Kidney epithelial cell (primary cell): ENCODE data around the gene CYBB. TPM values are rescaled to one million over a fixed set of nuclear protein-coding genes. Genes with fewer than 3 reads are reported as not detected.

Experiments used
- DNase-seq: peaks from one replicate; pipeline ENCODE4 v3.0.0-alpha.2; 2010; ENCODE audit warnings: low read depth
- H3K27me3 ChIP-seq: 2 replicates; pipeline ENCODE4 v1.6.0; 2011; ENCODE audit warnings: low read length; ENCODE audit not compliant: control insufficient read depth, insufficient read depth
- H3K36me3 ChIP-seq: 2 replicates; pipeline ENCODE4 v1.5.1; 2011; ENCODE audit warnings: low read length; ENCODE audit not compliant: control insufficient read depth, insufficient read depth
- H3K4me3 ChIP-seq: 2 replicates; pipeline ENCODE4 v1.5.1; 2011; ENCODE audit warnings: low read depth, mild to moderate bottlenecking, control low read depth, low read length
- CTCF ChIP-seq: IDR thresholded peaks from 2 replicates; pipeline ENCODE4 v1.5.1; 2011; ENCODE audit warnings: mild to moderate bottlenecking, moderate library complexity, low read length, control low read depth, inconsistent platforms; ENCODE audit not compliant: insufficient read depth, poor library complexity, severe bottlenecking
- total RNA-seq: library from RNA; depleted of rRNA; stranded (reverse); fragments of >200 nt; gene quantifications from 2 replicates; pipeline ENCODE4 v1.2.3, GENCODE V29; 2015

CYBB gene
- total RNA-seq, 1 donor from 2014 or later: 0.38 TPM

DNA sequence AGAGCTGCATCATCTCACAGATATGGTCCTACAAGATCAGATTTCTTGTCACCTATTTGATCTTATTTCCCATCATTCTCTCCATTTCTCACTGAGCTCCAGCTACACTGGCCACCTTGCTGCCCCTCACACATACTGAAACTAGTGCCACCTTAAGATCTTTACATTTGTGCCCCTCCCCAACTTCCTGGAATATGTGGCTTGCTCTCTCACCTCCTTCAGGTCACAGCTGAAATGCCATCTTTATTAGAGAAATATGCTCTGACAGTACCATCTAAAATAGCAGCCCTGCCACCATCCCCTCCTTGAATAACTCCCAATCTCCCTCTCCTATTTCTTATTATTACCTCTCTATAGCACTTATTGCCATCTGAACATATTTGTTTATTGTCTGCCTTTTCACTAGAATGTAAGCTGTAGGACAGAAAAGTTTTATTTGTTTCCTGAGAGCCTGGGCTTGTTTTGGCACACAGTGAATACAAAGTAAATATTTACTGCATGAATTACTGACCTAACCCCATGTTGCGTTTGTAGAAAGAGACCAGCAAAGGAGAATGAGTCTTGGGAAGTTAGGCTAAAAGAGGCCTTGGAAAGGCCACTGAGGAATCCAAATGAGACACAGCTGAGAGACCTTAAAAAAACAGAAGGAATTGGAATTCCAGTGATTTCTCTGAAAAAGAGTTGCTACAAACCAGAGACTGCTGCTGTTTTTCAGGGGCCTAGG is 44.8 kb downstream of the CYBB start:
- Histone ChIP-seq H3K36me3 (no peaks in the 10 kb centered on the region), H3K4me3 (no peak overlapping the region), H3K27me3 (no peaks in the 10 kb centered on the region)
- no peak for DNase-seq
- no peak for TF ChIP-seq CTCF

DNA sequence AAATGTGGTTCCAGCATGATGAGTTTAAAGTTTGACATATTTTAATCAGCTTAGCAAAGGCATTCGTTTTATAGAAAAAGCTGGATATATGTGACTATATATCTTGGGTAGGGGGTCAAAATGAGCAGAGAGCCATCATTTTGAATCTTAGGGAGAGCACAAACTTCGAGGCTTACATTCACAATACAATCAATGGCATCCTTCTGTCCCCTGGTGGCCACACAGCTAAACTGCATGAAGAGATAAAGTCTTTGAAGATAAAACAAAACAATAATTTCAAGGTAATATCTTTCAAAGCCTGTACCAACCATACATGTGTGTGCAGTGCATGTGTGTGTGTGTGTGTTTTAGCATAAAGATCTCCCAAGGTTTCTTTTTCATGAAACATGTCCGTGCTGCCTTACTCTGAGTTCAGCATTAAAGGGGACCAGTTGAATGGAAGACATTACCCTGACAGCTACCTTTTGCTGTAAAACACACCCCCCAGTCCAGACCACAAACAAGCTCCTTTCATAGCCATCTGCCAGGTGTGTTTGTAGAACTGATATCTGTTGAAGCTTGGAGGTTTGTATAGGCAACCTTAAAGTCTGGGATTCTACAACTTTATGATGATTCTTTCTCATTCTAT is 45.5 kb downstream of the CYBB start:
- TF ChIP-seq CTCF: peak; percentile 88
- Histone ChIP-seq H3K27me3 (no peaks in the 10 kb centered on the region), H3K4me3 (no peak overlapping the region), H3K36me3 (no peaks in the 10 kb centered on the region)
- DNase-seq: no peak

DNA sequence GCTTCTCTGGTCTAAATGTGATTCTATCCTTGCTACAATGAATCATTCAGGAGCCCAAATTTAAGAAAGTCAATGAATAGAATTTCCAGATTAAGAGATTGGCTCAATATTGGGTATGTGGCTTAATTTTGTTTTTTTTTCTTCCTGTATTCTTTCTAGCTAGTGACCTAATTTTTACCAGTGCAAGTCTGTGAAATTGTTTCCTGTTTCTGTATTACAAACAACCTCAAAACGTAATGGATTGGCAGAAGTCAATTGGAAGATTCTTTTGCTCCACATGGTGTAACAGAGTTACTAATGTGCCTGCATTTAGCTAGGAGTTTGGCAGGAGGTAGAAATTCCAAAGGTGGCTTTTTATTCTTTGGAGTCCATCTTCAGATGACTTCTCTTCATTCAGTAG is 49.9 kb downstream of the CYBB start:
- DNase-seq: no peak
- Histone ChIP-seq H3K36me3 (no peaks in the 10 kb centered on the region), H3K27me3 (no peaks in the 10 kb centered on the region), H3K4me3 (no peak overlapping the region)
- no peak for TF ChIP-seq CTCF

- no peak for TF ChIP-seq CTCF
Observed at GRCh38 chrX:37830371-37830770, 50.5 kb downstream of the CYBB start.

GRCh38 chrX:37834937-37835336 is 55.1 kb downstream of the CYBB start:
- H3K36me3 ChIP-seq: no peaks in the 10 kb centered on the region
- no peak for TF ChIP-seq CTCF
- DNase-seq: no peak
- no peaks in the 10 kb centered on the region for H3K27me3 ChIP-seq
- H3K4me3 ChIP-seq: no peak overlapping the region

More at GRCh38 chrX:37830371-37830770, 50.5 kb downstream of the CYBB start:
- no peaks in the 10 kb centered on the region for H3K27me3 ChIP-seq
- no peak overlapping the region for H3K4me3 ChIP-seq
- no peaks in the 10 kb centered on the region for H3K36me3 ChIP-seq
- no peak for DNase-seq
